Measurements from ENCODE around the gene RAD23B.

GRCh38 chr9:107281922-107282667 is 984 bp upstream of the RAD23B start:
- TF ChIP-seq CTCF (IDR thresholded peaks at IDR 0.05): no peak
- TF ChIP-seq POLR2AphosphoS5 (IDR thresholded peaks at IDR 0.05; ENCODE audit: low read depth, low read length): no peak
- no peak for TF ChIP-seq SIN3A (IDR thresholded peaks at IDR 0.05; ENCODE audit: borderline replicate concordance, insufficient read depth, low read depth, low read length)
